Testis (tissue), 3 donors: ENCODE measurements around the gene VAMP5. TPM values are rescaled to one million over a fixed set of nuclear protein-coding genes. Genes with fewer than 3 reads are reported as not detected.
A peak's percentile ranks its signal among the peaks of the same experiment; 100 is the strongest.
"Not testable (repeated sequence)": the region's sequence is repeated elsewhere in the genome, so short reads cannot be mapped to it uniquely, and the experiment has no call there.

Experiments used
- DNase-seq: peaks from one replicate; pipeline ENCODE4 v3.0.0-alpha.2; 2019
- H3K27ac ChIP-seq, 2 donors: fragments of 200-600 bp; sonication (generic); one replicate each; pipeline ENCODE4 v1.5.1; 2019
- H3K27me3 ChIP-seq: fragments of 200-600 bp; sonication (generic); one replicate; pipeline ENCODE4 v1.5.1; 2019
- H3K36me3 ChIP-seq: fragments of 200-600 bp; sonication (generic); one replicate; pipeline ENCODE4 v1.5.1; 2017; ENCODE audit warnings: low read depth; ENCODE audit errors: missing control alignments
- H3K4me1 ChIP-seq: fragments of 200-600 bp; sonication (generic); one replicate; pipeline ENCODE4 v1.5.1; 2019
- H3K4me3 ChIP-seq, 2 donors: fragments of 200-600 bp; sonication (generic); one replicate each; pipeline ENCODE4 v1.5.1; 2017 to 2019
- H3K9me3 ChIP-seq: fragments of 200-600 bp; sonication (generic); one replicate; pipeline ENCODE4 v1.5.1; 2017
- CTCF ChIP-seq, 3 experiments: fragments of 450-650 bp in 2 of 3; fragments of 200-600 bp in 1 of 3; sonication (generic) in 1 of 3; IDR thresholded peaks; one replicate each; pipeline ENCODE4 v1.5.1; 2016 to 2019; ENCODE audit warnings: antibody characterized with exemption in 3 of 3, mild to moderate bottlenecking in 2 of 3, moderate library complexity in 1 of 3
- POLR2A ChIP-seq: fragments of 450-650 bp; IDR thresholded peaks from one replicate; pipeline ENCODE4 v1.6.1; 2017; ENCODE audit warnings: antibody characterized with exemption, mild to moderate bottlenecking, moderate library complexity
- WGBS, 2 donors: methylation state at CpG; one replicate each; pipeline ENCODE4 v1.1.5; 2018; 5-methylcytosine and 5-hydroxymethylcytosine counted together
- intact Hi-C: fragments of 100-400 bp; cut with DNase I; formaldehyde crosslinking; loops from one replicate; pipeline ENCODE4 v1.15.1; 2023; ENCODE audit warnings: low total_unique reads
- polyA plus RNA-seq: library from polyadenylated mRNA; stranded (reverse); fragments of 350-450 nt; fragmentation: Illumina TruSeq; extraction: RNeasy Lipid Tissue Mini Kit (QIAGEN cat#74804); gene quantifications from one replicate; pipeline ENCODE4 v1.2.3, GENCODE V29; 2014; ENCODE audit warnings: low read depth, low replicate concordance; ENCODE audit not compliant: insufficient read depth
- total RNA-seq, 2 donors: library from RNA; depleted of rRNA; stranded (reverse); fragments of >200 nt; gene quantifications; one replicate each; pipeline ENCODE4 v1.2.3, GENCODE V29; 2016

Gene VAMP5
- total and polyA plus RNA-seq, 3 donors from 2014 or later: 4.9 to 36.8 (median 17.5) TPM

- no peak for DNase-seq
- intact Hi-C loops: loop anchor here (5.0 kb wide), 1 partner anchor 43 kb away; no protein-coding TSS in a partner anchor
- H3K27ac ChIP-seq: no peak overlapping the region
- no peaks in the 10 kb centered on the region for H3K27me3 ChIP-seq
- WGBS, 2 donors: 69 to 89% methylated on average over 3 of the region's 3 CpGs
- H3K9me3 ChIP-seq: no peaks in the 10 kb centered on the region
- H3K36me3 ChIP-seq: no peaks in the 10 kb centered on the region
- peaks cover 38% of the 10 kb centered on the region for H3K4me1 ChIP-seq
- TF ChIP-seq POLR2A: no peak
- TF ChIP-seq CTCF (IDR thresholded peaks at IDR 0.05): no peak
- H3K4me3 ChIP-seq: no peak overlapping the region
Measured at GRCh38 chr2:85600235-85600575, 16.0 kb downstream of the VAMP5 start.

- intact Hi-C loops: loop anchor here (5.0 kb wide), 1 partner anchor 44 kb away; no protein-coding TSS in a partner anchor
- H3K9me3 ChIP-seq: no peaks in the 10 kb centered on the region
- 63 to 67% methylated on average over 4 to 6 of the region's 6 CpGs for WGBS, 2 donors
- peak overlapping the region; percentile 77 to 91 for H3K4me3 ChIP-seq
- no peak for TF ChIP-seq POLR2A
- TF ChIP-seq CTCF (IDR thresholded peaks at IDR 0.05): no peak
- H3K27ac ChIP-seq: peak overlapping the region; percentile 72 to 89
- no peaks in the 10 kb centered on the region for H3K27me3 ChIP-seq
- peaks cover 43% of the 10 kb centered on the region for H3K4me1 ChIP-seq
- no peaks in the 10 kb centered on the region for H3K36me3 ChIP-seq
- no peak for DNase-seq
Measured at GRCh38 chr2:85600951-85601770, 16.9 kb downstream of the VAMP5 start.

GRCh38 chr2:85601771-85602475 lies 17.7 kb downstream of the VAMP5 start:
- no peaks in the 10 kb centered on the region for H3K36me3 ChIP-seq
- 4 to 8% methylated on average over 20 to 27 of the region's 36 CpGs for WGBS, 2 donors

GRCh38 chr2:85602476-85603234 lies 18.4 kb downstream of the VAMP5 start, which contains the start of gene TMEM150A:
Gene TMEM150A (minus strand): TSS chr2:85602698. CDS start chr2:85601948, 750 bp downstream.
- Histone ChIP-seq H3K27ac (peak within 1 kb of the TSS; percentile 72 to 89), H3K4me3 (peak within 1 kb of the TSS; percentile 77 to 91), H3K36me3 (no peaks in the 10 kb centered on the region), H3K27me3 (no peaks in the 10 kb centered on the region), H3K4me1 (peaks cover 41% of the 10 kb centered on the region), H3K9me3 (no peaks in the 10 kb centered on the region)
- TF ChIP-seq POLR2A (no peak), CTCF (IDR thresholded peaks at IDR 0.05) (peak in 1 of 3 experiments; percentile 21)
- WGBS, 2 donors: 0% methylated on average over 7 to 59 of the region's 73 CpGs
- intact Hi-C loops: loop anchor here (5.0 kb wide), 1 partner anchor 45 kb away; no protein-coding TSS in a partner anchor
- DNase-seq: peak; percentile 95

More at GRCh38 chr2:85601771-85602475, 17.7 kb downstream of the VAMP5 start:
- no peaks in the 10 kb centered on the region for H3K27me3 ChIP-seq
- H3K27ac ChIP-seq: peak overlapping the region; percentile 72 to 89
- H3K4me1 ChIP-seq: peaks cover 38% of the 10 kb centered on the region
- peak overlapping the region; percentile 77 to 91 for H3K4me3 ChIP-seq
- H3K9me3 ChIP-seq: no peaks in the 10 kb centered on the region
- intact Hi-C loops: loop anchor here (5.0 kb wide), 1 partner anchor 45 kb away; no protein-coding TSS in a partner anchor
- DNase-seq: peak; percentile 78
- TF ChIP-seq CTCF (IDR thresholded peaks at IDR 0.05): no peak
- TF ChIP-seq POLR2A: no peak

- intact Hi-C loops: loop anchor here (5.0 kb wide), 1 partner anchor 47 kb away; no protein-coding TSS in a partner anchor
- not testable (repeated sequence) for H3K36me3 ChIP-seq, DNase-seq, H3K4me3 ChIP-seq, H3K9me3 ChIP-seq, H3K27me3 ChIP-seq
- peak overlapping the region in 1 of 2 donors; percentile 50 for H3K27ac ChIP-seq
- H3K4me1 ChIP-seq: peaks cover 41% of the 10 kb centered on the region
- 61 to 72% methylated on average over 3 of the region's 3 CpGs for WGBS, 2 donors
Measured at GRCh38 chr2:85604133-85604444, 19.9 kb downstream of the VAMP5 start.
